ENCODE data around the gene TMEFF1. TPM values are rescaled to one million over a fixed set of nuclear protein-coding genes. Genes with fewer than 3 reads are reported as not detected.

The TMEFF1 gene
- total RNA-seq, 1 donor from 2014 or later = 4.7 TPM

GRCh38 chr9:100577776-100578448 lies 105.0 kb downstream of the TMEFF1 start, which contains the start of gene CAVIN4:
Gene CAVIN4 (plus strand): TSS chr9:100578079. CDS start chr9:100578144, 65 bp downstream.
- DNase-seq = peak; percentile 20

GRCh38 chr9:100578610-100579009 lies 105.7 kb downstream of the TMEFF1 start:
- no peak for DNase-seq

- no peak for DNase-seq
Observed at GRCh38 chr9:100579665-100580064, 106.7 kb downstream of the TMEFF1 start.

GRCh38 chr9:100580257-100580656 lies 107.3 kb downstream of the TMEFF1 start:
- DNase-seq = no peak

GRCh38 chr9:100581081-100581480 lies 108.1 kb downstream of the TMEFF1 start:
- no peak for DNase-seq

- no peak for DNase-seq
Observed at GRCh38 chr9:100581661-100582060, 108.7 kb downstream of the TMEFF1 start.

GRCh38 chr9:100583014-100583802 lies 110.3 kb downstream of the TMEFF1 start:
- DNase-seq = no peak

- no peak for DNase-seq
Observed at GRCh38 chr9:100584951-100585350, 112.0 kb downstream of the TMEFF1 start.

GRCh38 chr9:100586093-100586492 lies 113.1 kb downstream of the TMEFF1 start:
- no peak for DNase-seq

GRCh38 chr9:100587375-100587774 lies 114.4 kb downstream of the TMEFF1 start:
- no peak for DNase-seq

GRCh38 chr9:100589582-100589981 lies 116.6 kb downstream of the TMEFF1 start:
- DNase-seq = no peak

- DNase-seq = no peak
Observed at GRCh38 chr9:100590481-100590880, 117.5 kb downstream of the TMEFF1 start.

GRCh38 chr9:100591139-100591538 lies 118.2 kb downstream of the TMEFF1 start:
- DNase-seq = no peak

GRCh38 chr9:100591639-100592412 lies 118.9 kb downstream of the TMEFF1 start:
- no peak for DNase-seq

GRCh38 chr9:100595391-100596199 lies 122.6 kb downstream of the TMEFF1 start:
- peak; percentile 72 for DNase-seq

- DNase-seq = no peak
Observed at GRCh38 chr9:100597236-100597635, 124.3 kb downstream of the TMEFF1 start.

- peak; percentile 65 for DNase-seq
Observed at GRCh38 chr9:100598641-100599145, 125.7 kb downstream of the TMEFF1 start.

GRCh38 chr9:100600521-100601079 lies 127.7 kb downstream of the TMEFF1 start:
- DNase-seq = no peak

- DNase-seq = no peak
Observed at GRCh38 chr9:100601216-100601615, 128.3 kb downstream of the TMEFF1 start.

GRCh38 chr9:100602342-100602801 lies 129.4 kb downstream of the TMEFF1 start:
- DNase-seq = peak; percentile 34

- no peak for DNase-seq
Observed at GRCh38 chr9:100605405-100605804, 132.5 kb downstream of the TMEFF1 start.
